Suprapubic skin (tissue), 4 donors: ENCODE results near the gene IFT27. TPM values are rescaled to one million over a fixed set of nuclear protein-coding genes. Genes with fewer than 3 reads are reported as not detected.
"Not testable (repeated sequence)": the region's sequence is repeated elsewhere in the genome, so short reads cannot be mapped to it uniquely, and the experiment has no call there.

Experiments
- DNase-seq, 2 donors: peaks; one replicate each; pipeline ENCODE4 v3.0.0-alpha.2; 2019; ENCODE audit warnings: low spot score in 2 of 2
- H3K27ac ChIP-seq: fragments of 200-600 bp; sonication (generic); one replicate; pipeline ENCODE4 v1.5.1; 2019
- H3K27me3 ChIP-seq: fragments of 200-600 bp; sonication (generic); one replicate; pipeline ENCODE4 v1.5.1; 2019
- H3K36me3 ChIP-seq: fragments of 200-600 bp; sonication (generic); one replicate; pipeline ENCODE4 v1.5.1; 2019
- H3K4me1 ChIP-seq: fragments of 200-600 bp; sonication (generic); one replicate; pipeline ENCODE4 v1.5.1; 2019
- H3K4me3 ChIP-seq: fragments of 200-600 bp; sonication (generic); one replicate; pipeline ENCODE4 v1.5.1; 2019; ENCODE audit warnings: mild to moderate bottlenecking
- H3K9me3 ChIP-seq: fragments of 200-600 bp; sonication (generic); one replicate; pipeline ENCODE4 v1.5.1; 2019
- EP300 ChIP-seq: sonication (generic); formaldehyde crosslinking; IDR thresholded peaks from one replicate; pipeline ENCODE4 v1.6.1; 2017; ENCODE audit warnings: antibody characterized with exemption
- POLR2A ChIP-seq, 2 donors: fragments of 450-650 bp; IDR thresholded peaks; one replicate each; pipeline ENCODE4 v1.6.1; 2017; ENCODE audit warnings: antibody characterized with exemption in 2 of 2, mild to moderate bottlenecking in 2 of 2, moderate library complexity in 2 of 2
- POLR2AphosphoS5 ChIP-seq, 3 donors: sonication (generic); formaldehyde crosslinking; IDR thresholded peaks; one replicate each; pipeline ENCODE4 v1.6.1; 2017; ENCODE audit warnings: antibody characterized with exemption in 3 of 3
- WGBS: methylation state at CpG from one replicate; pipeline ENCODE4 v1.1.5; 2018; 5-methylcytosine and 5-hydroxymethylcytosine counted together
- total RNA-seq, 4 donors: library from RNA; depleted of rRNA; stranded (reverse); fragments of >200 nt; gene quantifications; one replicate each; pipeline ENCODE4 v1.1.0, GENCODE V29; 2016
- TF ChIP-seq, protein P1 (sequence below), 2 donors: fragments of 200-600 bp in 1 of 2; fragments of 450-650 bp in 1 of 2; sonication (generic) in 1 of 2; IDR thresholded peaks; one replicate each; pipeline ENCODE4 v1.5.1; 2016 to 2019; ENCODE audit warnings: antibody characterized with exemption in 2 of 2, mild to moderate bottlenecking in 1 of 2, moderate library complexity in 1 of 2

Gene IFT27
- total RNA-seq, 4 donors from 2014 or later: 8.2 to 29.0 (median 17.7) TPM

DNA sequence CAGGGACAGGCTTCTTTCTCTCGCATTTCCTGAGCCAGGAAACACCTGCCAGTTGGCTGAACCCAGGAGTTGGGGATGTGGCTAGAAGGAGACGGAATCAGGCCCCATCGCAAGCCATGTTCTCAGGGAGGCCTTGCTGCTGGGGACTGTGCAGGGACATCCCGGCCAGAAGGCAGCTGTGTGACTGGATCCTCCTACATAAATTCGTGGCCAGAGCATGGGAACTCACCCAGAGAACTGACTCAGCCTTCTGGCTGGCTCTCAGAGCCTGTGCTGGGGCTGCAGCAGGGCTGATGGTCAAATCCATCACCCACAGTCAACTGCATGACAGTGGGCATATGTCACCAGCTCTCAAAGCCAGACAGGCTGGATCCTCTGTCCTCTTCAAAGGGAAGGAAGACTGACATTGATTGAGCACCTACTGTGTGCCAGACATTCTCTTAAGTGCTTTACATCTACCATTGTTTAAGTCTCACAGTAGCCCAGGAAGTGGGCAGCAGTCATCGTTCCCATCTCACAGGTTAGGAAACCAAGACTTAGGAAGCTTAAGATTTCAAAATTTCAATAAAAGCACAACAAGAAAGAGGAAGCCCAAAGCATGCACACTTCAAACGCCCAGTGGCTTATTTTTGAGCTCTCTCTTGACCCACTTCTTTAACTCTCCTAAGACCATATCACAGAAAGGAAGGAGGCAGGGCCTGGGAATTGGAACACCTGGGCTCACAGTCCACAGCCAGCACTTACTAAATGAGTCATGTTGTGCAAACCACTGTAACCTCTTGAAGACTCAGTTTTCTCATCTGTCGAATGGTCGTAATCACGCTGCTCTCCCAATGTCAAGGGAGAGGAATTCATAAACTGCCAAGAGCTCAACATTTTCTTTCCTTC, 41.5 kb downstream of the IFT27 start:
- Histone ChIP-seq H3K4me3 (no peak overlapping the region), H3K9me3 (no peaks in the 10 kb centered on the region), H3K27me3 (peaks cover 52% of the 10 kb centered on the region), H3K27ac (no peak overlapping the region), H3K36me3 (no peaks in the 10 kb centered on the region), H3K4me1 (peaks cover 22% of the 10 kb centered on the region)
- peak in 1 of 2 donors; percentile 66 for DNase-seq
- 51% methylated on average over 9 of the region's 10 CpGs for WGBS
- no peak for TF ChIP-seq POLR2A (IDR thresholded peaks at IDR 0.05)
- TF ChIP-seq POLR2AphosphoS5 (IDR thresholded peaks at IDR 0.05): no peak
- TF ChIP-seq, protein P1, sequence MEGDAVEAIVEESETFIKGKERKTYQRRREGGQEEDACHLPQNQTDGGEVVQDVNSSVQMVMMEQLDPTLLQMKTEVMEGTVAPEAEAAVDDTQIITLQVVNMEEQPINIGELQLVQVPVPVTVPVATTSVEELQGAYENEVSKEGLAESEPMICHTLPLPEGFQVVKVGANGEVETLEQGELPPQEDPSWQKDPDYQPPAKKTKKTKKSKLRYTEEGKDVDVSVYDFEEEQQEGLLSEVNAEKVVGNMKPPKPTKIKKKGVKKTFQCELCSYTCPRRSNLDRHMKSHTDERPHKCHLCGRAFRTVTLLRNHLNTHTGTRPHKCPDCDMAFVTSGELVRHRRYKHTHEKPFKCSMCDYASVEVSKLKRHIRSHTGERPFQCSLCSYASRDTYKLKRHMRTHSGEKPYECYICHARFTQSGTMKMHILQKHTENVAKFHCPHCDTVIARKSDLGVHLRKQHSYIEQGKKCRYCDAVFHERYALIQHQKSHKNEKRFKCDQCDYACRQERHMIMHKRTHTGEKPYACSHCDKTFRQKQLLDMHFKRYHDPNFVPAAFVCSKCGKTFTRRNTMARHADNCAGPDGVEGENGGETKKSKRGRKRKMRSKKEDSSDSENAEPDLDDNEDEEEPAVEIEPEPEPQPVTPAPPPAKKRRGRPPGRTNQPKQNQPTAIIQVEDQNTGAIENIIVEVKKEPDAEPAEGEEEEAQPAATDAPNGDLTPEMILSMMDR (IDR thresholded peaks at IDR 0.05): no peak
- TF ChIP-seq EP300: no peak

DNA sequence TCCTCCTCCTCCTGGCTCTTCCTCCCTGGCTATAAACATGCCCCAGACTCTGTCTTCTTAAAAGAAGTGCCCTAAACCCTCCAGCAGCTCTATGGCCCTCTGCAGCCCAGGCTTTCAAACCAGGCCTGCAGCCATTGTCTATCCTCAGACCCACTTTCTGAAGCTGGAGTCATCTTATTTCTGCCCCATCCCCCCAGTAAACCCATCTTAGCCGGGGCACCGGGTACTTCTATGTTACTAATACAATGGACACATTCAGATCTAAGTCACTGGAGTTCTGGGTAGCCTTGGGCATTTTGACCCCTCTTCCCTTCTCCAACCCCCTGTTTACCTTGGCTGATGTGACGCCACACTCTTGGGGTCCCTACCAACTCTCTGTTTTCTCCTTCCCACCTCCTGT, 42.6 kb downstream of the IFT27 start:
- no peak overlapping the region for H3K4me3 ChIP-seq
- WGBS: 86% methylated on average over 3 of the region's 3 CpGs
- no peak for TF ChIP-seq POLR2A (IDR thresholded peaks at IDR 0.05)
- TF ChIP-seq, protein P1 (IDR thresholded peaks at IDR 0.05): no peak
- TF ChIP-seq POLR2AphosphoS5 (IDR thresholded peaks at IDR 0.05): no peak
- no peak for TF ChIP-seq EP300
- peaks cover 19% of the 10 kb centered on the region for H3K4me1 ChIP-seq
- no peaks in the 10 kb centered on the region for H3K36me3 ChIP-seq
- peak in 1 of 2 donors; percentile 26 for DNase-seq
- H3K27ac ChIP-seq: no peak overlapping the region
- no peaks in the 10 kb centered on the region for H3K9me3 ChIP-seq
- H3K27me3 ChIP-seq: peaks cover 44% of the 10 kb centered on the region

DNA sequence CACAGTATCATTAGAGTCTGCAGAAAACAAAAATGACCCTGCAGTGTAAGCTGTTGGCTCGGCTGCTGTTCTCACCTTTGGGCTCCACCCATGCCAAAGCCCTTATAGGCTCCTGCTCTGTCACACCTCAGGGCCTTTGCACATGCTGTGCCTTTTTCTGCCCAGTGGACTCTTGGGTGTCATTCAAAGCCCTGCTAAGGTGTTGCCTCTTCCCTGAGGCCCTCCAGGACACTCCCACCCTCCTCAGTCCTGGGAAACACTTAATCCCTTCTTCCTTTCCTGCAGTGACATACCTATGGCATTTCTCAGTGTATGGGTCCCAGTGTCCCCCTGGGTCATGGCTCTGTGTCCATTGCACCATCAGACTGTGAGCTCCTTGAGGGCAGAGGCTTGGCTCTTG, 43.3 kb downstream of the IFT27 start:
- Histone ChIP-seq H3K4me3 (no peak overlapping the region), H3K9me3 (no peaks in the 10 kb centered on the region), H3K4me1 (peaks cover 12% of the 10 kb centered on the region), H3K27ac (no peak overlapping the region), H3K36me3 (no peaks in the 10 kb centered on the region), H3K27me3 (peaks cover 38% of the 10 kb centered on the region)
- peak in 1 of 2 donors; percentile 1 for DNase-seq
- 50% methylated on average over 1 of the region's 1 CpG for WGBS
- TF ChIP-seq, protein P1 (IDR thresholded peaks at IDR 0.05): no peak
- TF ChIP-seq POLR2AphosphoS5 (IDR thresholded peaks at IDR 0.05) (no peak), EP300 (no peak), POLR2A (IDR thresholded peaks at IDR 0.05) (no peak)

DNA sequence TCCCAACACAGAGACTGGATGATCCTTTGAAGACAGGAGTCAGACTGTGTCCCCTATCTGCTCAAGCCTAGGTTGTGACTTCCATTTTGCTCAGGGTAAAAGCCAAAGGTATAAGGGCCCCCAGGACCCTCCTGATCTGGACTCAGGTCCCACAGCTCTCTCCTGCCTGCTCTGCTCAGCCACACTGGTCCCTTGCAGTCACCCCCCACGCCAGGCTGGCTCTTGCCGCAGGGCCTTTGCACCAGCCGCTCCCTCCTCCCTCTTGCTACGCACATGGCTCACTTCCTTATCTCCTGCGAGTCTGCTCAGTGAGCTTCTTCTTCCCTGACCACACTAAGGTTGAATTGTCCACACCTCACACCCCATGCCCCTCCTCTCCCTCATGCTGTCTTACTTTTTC, 44.0 kb downstream of the IFT27 start:
- Histone ChIP-seq H3K27ac (no peak overlapping the region), H3K4me3 (no peak overlapping the region), H3K9me3 (no peaks in the 10 kb centered on the region), H3K4me1 (peaks cover 5% of the 10 kb centered on the region), H3K36me3 (no peaks in the 10 kb centered on the region), H3K27me3 (peaks cover 33% of the 10 kb centered on the region)
- TF ChIP-seq, protein P1 (IDR thresholded peaks at IDR 0.05): no peak
- TF ChIP-seq EP300 (no peak), POLR2AphosphoS5 (IDR thresholded peaks at IDR 0.05) (no peak), POLR2A (IDR thresholded peaks at IDR 0.05) (no peak)
- WGBS: 81% methylated on average over 5 of the region's 5 CpGs
- DNase-seq: peak in 1 of 2 donors; percentile 49

DNA sequence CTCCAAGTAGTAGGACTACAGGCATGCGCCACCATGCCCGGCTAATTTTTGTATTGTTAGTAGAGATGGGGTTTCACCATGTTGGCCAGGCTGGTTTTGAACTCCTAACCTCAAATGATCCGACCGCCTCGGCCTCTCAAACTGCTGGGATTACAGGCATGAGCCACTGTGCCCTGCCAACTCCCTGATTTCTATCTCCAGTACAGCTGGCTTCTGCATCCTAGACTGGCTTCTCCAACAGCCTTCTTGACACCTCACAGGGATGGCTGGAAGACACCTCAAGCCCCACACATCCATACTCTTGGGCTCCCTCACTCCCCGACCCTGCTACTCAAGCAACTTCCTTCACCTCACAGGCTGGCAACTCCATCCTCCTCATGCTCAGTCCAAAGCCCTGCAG, 44.6 kb downstream of the IFT27 start:
- peaks cover 33% of the 10 kb centered on the region for H3K27me3 ChIP-seq
- not testable (repeated sequence) for H3K36me3 ChIP-seq, H3K27ac ChIP-seq, H3K9me3 ChIP-seq, H3K4me1 ChIP-seq, H3K4me3 ChIP-seq
- peak in 1 of 2 donors; percentile 26 for DNase-seq
- WGBS: 90% methylated on average over 6 of the region's 6 CpGs
